CD1c-positive myeloid dendritic cell (primary cell): ENCODE data around the gene LCK.

ENCODE experiments used
- DNase-seq: peaks from one replicate; pipeline ENCODE4 v3.0.0-alpha.2; 2016; ENCODE audit errors: extremely low spot score

LCK gene

GRCh38 chr1:32250893-32251716 lies at the start of gene LCK:
TSS of gene LCK (plus strand) at chr1:32251265. CDS start at chr1:32274330, 23,065 bp downstream.
- no peak for DNase-seq

- DNase-seq, result no peak
Measured at GRCh38 chr1:32204943-32205361, 46.1 kb upstream of the LCK start.

GRCh38 chr1:32205401-32206370 lies 45.4 kb upstream of the LCK start, which contains the start of gene IQCC:
TSS of gene IQCC (plus strand) at chr1:32205671. CDS start at chr1:32205682, 11 bp downstream.
- DNase-seq, result peak; percentile 91

- no peak for DNase-seq
Measured at GRCh38 chr1:32208469-32208868, 42.6 kb upstream of the LCK start.

- DNase-seq, result no peak
Measured at GRCh38 chr1:32208891-32209328, 42.2 kb upstream of the LCK start, which contains the start of gene DCDC2B. TSS of gene DCDC2B (plus strand) at chr1:32209089. CDS start at chr1:32209094, 5 bp downstream.

GRCh38 chr1:32215629-32216480 lies 35.2 kb upstream of the LCK start:
- peak; percentile 65 for DNase-seq

- peak; percentile 33 for DNase-seq
Measured at GRCh38 chr1:32216566-32216965, 34.5 kb upstream of the LCK start.

GRCh38 chr1:32219022-32219421 lies 32.0 kb upstream of the LCK start:
- no peak for DNase-seq

- no peak for DNase-seq
Measured at GRCh38 chr1:32220746-32221580, 30.1 kb upstream of the LCK start.

- DNase-seq, result no peak
Measured at GRCh38 chr1:32221581-32221979, 29.5 kb upstream of the LCK start.

GRCh38 chr1:32221980-32222755 lies 28.9 kb upstream of the LCK start, which contains the start of the genes EIF3I and TMEM234:
TSS of gene EIF3I (plus strand) at chr1:32222407. CDS start at chr1:32222442, 35 bp downstream.
TSS of gene TMEM234 (minus strand) at chr1:32222353. CDS start at chr1:32222322, 31 bp downstream.
- DNase-seq, result peak; percentile 97

GRCh38 chr1:32223683-32224082 lies 27.4 kb upstream of the LCK start:
- DNase-seq, result no peak

- no peak for DNase-seq
Measured at GRCh38 chr1:32224285-32224684, 26.8 kb upstream of the LCK start.

GRCh38 chr1:32228771-32229170 lies 22.3 kb upstream of the LCK start:
- DNase-seq, result no peak

GRCh38 chr1:32231843-32232432 lies 19.1 kb upstream of the LCK start:
- DNase-seq, result no peak

- DNase-seq, result no peak
Measured at GRCh38 chr1:32232558-32233304, 18.3 kb upstream of the LCK start.

GRCh38 chr1:32234792-32235191 lies 16.3 kb upstream of the LCK start:
- DNase-seq, result no peak

GRCh38 chr1:32239337-32239736 lies 11.7 kb upstream of the LCK start:
- no peak for DNase-seq
